Spinal cord (tissue), 10 donors: ENCODE results near the gene MCCC1. TPM values are rescaled to one million over a fixed set of nuclear protein-coding genes. Genes with fewer than 3 reads are reported as not detected.
A peak's percentile ranks its signal among the peaks of the same experiment; 100 is the strongest.
"Not testable (repeated sequence)": the region's sequence is repeated elsewhere in the genome, so short reads cannot be mapped to it uniquely, and the experiment has no call there.

ENCODE experiments used
- DNase-seq, 6 donors: peaks; one replicate each; pipeline versions ENCODE4 v3.0.0 to v3.0.0-alpha.2; 2013 to 2015; ENCODE audit warnings: low spot score in 6 of 6, low read depth in 4 of 6
- H3K27ac ChIP-seq: one replicate; pipeline ENCODE4 v1.5.1; 2013; ENCODE audit warnings: low read depth, low read length, control low read depth
- H3K27me3 ChIP-seq: one replicate; pipeline ENCODE4 v1.6.1; 2013; ENCODE audit warnings: low read length; ENCODE audit not compliant: control insufficient read depth, insufficient read depth
- H3K36me3 ChIP-seq: one replicate; pipeline ENCODE4 v1.6.1; 2013; ENCODE audit warnings: low read length; ENCODE audit not compliant: control insufficient read depth, insufficient read depth
- H3K4me1 ChIP-seq: one replicate; pipeline ENCODE4 v1.6.1; 2013; ENCODE audit warnings: low read length; ENCODE audit not compliant: control insufficient read depth, insufficient read depth
- H3K4me3 ChIP-seq: one replicate; pipeline ENCODE4 v1.5.1; 2013; ENCODE audit warnings: low read depth, low read length, control low read depth
- H3K9me3 ChIP-seq: one replicate; pipeline ENCODE4 v1.6.1; 2013; ENCODE audit warnings: low read length; ENCODE audit not compliant: control insufficient read depth, insufficient read depth
- whole genome bisulfite sequencing: methylation state at CpG from one replicate; pipeline ENCODE4 v1.1.5; 2013; ENCODE audit warnings: missing lambda C conversion rate; ENCODE audit not compliant: insufficient coverage; 5-methylcytosine and 5-hydroxymethylcytosine counted together
- polyA plus RNA-seq, 2 donors: library from polyadenylated mRNA; unstranded; fragments of 120-200 nt; gene quantifications; one replicate each; pipeline ENCODE4 v1.2.1, GENCODE V29; 2013; ENCODE audit not compliant: insufficient read length in 2 of 2
- total RNA-seq, 2 donors: library from RNA; depleted of rRNA in 1 of 2; stranded (reverse); fragments of 120-200 nt in 1 of 2; fragments of >200 nt in 1 of 2; gene quantifications; one replicate each; pipeline versions ENCODE4 v1.2.3 to v1.2.4, GENCODE V29; 2013 to 2014
- donor health status: healthy.

The MCCC1 gene
- total and polyA plus RNA-seq, 4 donors, result 32.7 to 37.5 (median 35.8) TPM

- H3K27ac ChIP-seq, result no peak overlapping the region
- WGBS, result 100% methylated on average over 1 of the region's 3 CpGs
- no peaks in the 10 kb centered on the region for H3K36me3 ChIP-seq
- no peak for DNase-seq
- H3K27me3 ChIP-seq, result peaks cover 2% of the 10 kb centered on the region
- no peaks in the 10 kb centered on the region for H3K4me1 ChIP-seq
- H3K9me3 ChIP-seq, result no peaks in the 10 kb centered on the region
- no peak overlapping the region for H3K4me3 ChIP-seq
Measured at GRCh38 chr3:183128709-183129108, 29.4 kb upstream of the MCCC1 start.

- Histone ChIP-seq H3K9me3 (no peaks in the 10 kb centered on the region), H3K4me3 (no peak overlapping the region), H3K4me1 (no peaks in the 10 kb centered on the region), H3K27me3 (no peaks in the 10 kb centered on the region), H3K27ac (no peak overlapping the region), H3K36me3 (no peaks in the 10 kb centered on the region)
- no CpG with 5 or more reads among the region's 4 CpGs for WGBS
- DNase-seq, result no peak
Measured at GRCh38 chr3:183123891-183124290, 24.6 kb upstream of the MCCC1 start.

- no peak overlapping the region for H3K4me3 ChIP-seq
- DNase-seq, result peak in 2 of 6 donors; percentile 77 to 86
- WGBS, result no CpG with 5 or more reads among the region's 2 CpGs
Measured at GRCh38 chr3:183122257-183122932, 23.1 kb upstream of the MCCC1 start.

GRCh38 chr3:183120538-183121215, 21.4 kb upstream of the MCCC1 start:
- Histone ChIP-seq H3K4me3 (no peak overlapping the region), H3K9me3 (no peaks in the 10 kb centered on the region), H3K27ac (no peak overlapping the region), H3K4me1 (peaks cover 10% of the 10 kb centered on the region), H3K27me3 (peaks cover 2% of the 10 kb centered on the region), H3K36me3 (no peaks in the 10 kb centered on the region)
- WGBS, result 53% methylated on average over 5 of the region's 8 CpGs
- no peak for DNase-seq

More at GRCh38 chr3:183122257-183122932, 23.1 kb upstream of the MCCC1 start:
- no peaks in the 10 kb centered on the region for H3K27me3 ChIP-seq
- no peaks in the 10 kb centered on the region for H3K36me3 ChIP-seq
- H3K9me3 ChIP-seq, result no peaks in the 10 kb centered on the region
- H3K4me1 ChIP-seq, result no peaks in the 10 kb centered on the region
- H3K27ac ChIP-seq, result no peak overlapping the region

GRCh38 chr3:183117056-183117455, 17.8 kb upstream of the MCCC1 start:
- Histone ChIP-seq H3K36me3 (no peaks in the 10 kb centered on the region), H3K27me3 (peaks cover 2% of the 10 kb centered on the region), H3K4me3 (no peak overlapping the region), H3K4me1 (peaks cover 21% of the 10 kb centered on the region), H3K9me3 (no peaks in the 10 kb centered on the region), H3K27ac (no peak overlapping the region)
- peak in 1 of 6 donors; percentile 54 for DNase-seq
- WGBS, result 56% methylated on average over 4 of the region's 4 CpGs

GRCh38 chr3:183116025-183116614, 16.8 kb upstream of the MCCC1 start:
- peak in 5 of 6 donors; percentile 76 to 98 (median 85) for DNase-seq
- H3K27ac ChIP-seq, result peak overlapping the region; percentile 8

GRCh38 chr3:183114384-183115178, 15.3 kb upstream of the MCCC1 start:
- H3K36me3 ChIP-seq, result no peaks in the 10 kb centered on the region
- H3K27me3 ChIP-seq, result peaks cover 2% of the 10 kb centered on the region
- 22% methylated on average over 4 of the region's 13 CpGs for WGBS
- DNase-seq, result peak in 2 of 6 donors; percentile 24 to 67
- H3K4me1 ChIP-seq, result peaks cover 21% of the 10 kb centered on the region
- no peaks in the 10 kb centered on the region for H3K9me3 ChIP-seq
- no peak overlapping the region for H3K27ac ChIP-seq
- H3K4me3 ChIP-seq, result no peak overlapping the region

More at GRCh38 chr3:183116025-183116614, 16.8 kb upstream of the MCCC1 start:
- under 1% methylated on average over 22 of the region's 25 CpGs for WGBS
- H3K4me1 ChIP-seq, result peaks cover 21% of the 10 kb centered on the region
- peaks cover 2% of the 10 kb centered on the region for H3K27me3 ChIP-seq
- no peaks in the 10 kb centered on the region for H3K9me3 ChIP-seq
- peak overlapping the region; percentile 50 for H3K4me3 ChIP-seq
- H3K36me3 ChIP-seq, result no peaks in the 10 kb centered on the region

- WGBS, result no CpG with 5 or more reads among the region's 1 CpG
- not testable (repeated sequence) for DNase-seq, H3K27me3 ChIP-seq, H3K4me3 ChIP-seq, H3K27ac ChIP-seq, H3K4me1 ChIP-seq, H3K36me3 ChIP-seq, H3K9me3 ChIP-seq
Measured at GRCh38 chr3:183109847-183110246, 10.6 kb upstream of the MCCC1 start.

- no peak for DNase-seq
- H3K27me3 ChIP-seq, result no peaks in the 10 kb centered on the region
- H3K27ac ChIP-seq, result no peak overlapping the region
- 100% methylated on average over 1 of the region's 4 CpGs for WGBS
- H3K4me3 ChIP-seq, result no peak overlapping the region
- no peaks in the 10 kb centered on the region for H3K4me1 ChIP-seq
- no peaks in the 10 kb centered on the region for H3K9me3 ChIP-seq
- no peaks in the 10 kb centered on the region for H3K36me3 ChIP-seq
Measured at GRCh38 chr3:183108470-183108869, 9.2 kb upstream of the MCCC1 start.
